NCI-H2196 (cell line): ENCODE measurements around the gene NRAP.
A peak's percentile ranks its signal among the peaks of the same experiment; 100 is the strongest.

Experiments used
- DNase-seq: peaks from one replicate; lab custom pipeline; 2025; ENCODE audit not compliant: unreplicated experiment; lab: John Stamatoyannopoulos, UW

Gene NRAP

DNA sequence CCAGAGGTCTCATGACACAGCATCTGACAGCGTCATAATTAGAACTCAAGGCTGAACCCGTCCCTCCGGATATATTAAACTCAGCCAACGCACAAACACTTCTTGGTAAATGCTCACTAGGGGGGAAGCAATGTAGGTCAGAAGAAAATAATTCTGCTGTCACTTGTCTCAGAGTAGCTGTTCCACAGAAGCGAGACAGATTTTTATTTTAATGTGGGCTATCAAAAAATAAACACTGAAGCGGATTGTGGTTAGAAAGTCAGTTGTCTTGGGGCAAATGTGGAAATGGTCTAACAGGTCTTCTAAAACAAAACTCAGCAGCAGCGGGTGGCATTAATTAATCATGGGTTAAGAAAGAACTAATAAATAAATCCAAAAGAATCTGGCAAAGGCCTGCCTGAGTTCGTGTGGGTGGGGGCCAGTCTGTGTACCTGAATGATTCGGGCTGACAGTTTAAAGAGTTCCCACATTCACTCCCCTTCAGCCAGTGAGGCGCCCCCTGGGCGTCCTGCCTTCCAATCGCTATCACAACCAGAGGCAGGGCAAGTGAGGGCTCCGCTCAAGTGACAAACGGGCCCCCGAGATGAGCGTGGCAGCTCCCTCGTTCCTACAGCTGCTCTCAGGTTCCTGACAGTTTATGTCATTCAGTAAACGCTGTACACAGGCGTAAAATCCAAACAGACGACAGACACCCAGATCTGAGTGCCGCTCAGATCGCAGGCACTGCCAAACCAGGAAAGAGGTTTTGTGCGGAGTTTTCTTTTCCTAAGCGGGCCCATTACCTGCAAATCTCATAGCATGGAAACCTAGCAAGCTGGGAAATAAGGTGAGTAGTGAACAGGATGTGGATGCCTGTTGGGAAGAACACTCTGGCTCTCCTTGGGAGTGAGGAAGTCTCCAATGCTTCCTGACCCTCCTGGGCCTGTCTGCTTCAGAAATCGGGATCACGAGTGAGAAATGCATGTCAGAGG lies 52.9 kb downstream of the NRAP start:
- no peak for DNase-seq

DNA sequence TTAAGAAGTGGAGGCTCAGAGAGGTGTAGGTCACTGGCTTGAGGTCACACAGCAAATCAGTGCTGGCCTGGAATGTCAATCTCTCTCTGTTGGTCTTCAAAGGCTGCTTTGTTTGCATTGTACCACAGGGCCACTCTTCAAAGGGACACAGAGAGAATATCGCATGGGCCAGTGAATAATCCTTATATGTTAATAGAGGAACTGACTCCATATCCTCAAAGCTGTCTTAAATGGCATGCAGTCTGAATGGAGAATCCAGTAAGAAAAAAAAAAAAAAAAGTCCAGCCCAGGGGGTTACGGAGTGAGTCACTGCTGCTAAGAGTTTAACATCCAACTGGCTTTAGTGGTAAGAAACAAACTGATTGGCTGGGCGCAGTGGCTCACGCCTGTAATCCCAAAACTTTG lies 54.1 kb downstream of the NRAP start:
- no peak for DNase-seq

DNA sequence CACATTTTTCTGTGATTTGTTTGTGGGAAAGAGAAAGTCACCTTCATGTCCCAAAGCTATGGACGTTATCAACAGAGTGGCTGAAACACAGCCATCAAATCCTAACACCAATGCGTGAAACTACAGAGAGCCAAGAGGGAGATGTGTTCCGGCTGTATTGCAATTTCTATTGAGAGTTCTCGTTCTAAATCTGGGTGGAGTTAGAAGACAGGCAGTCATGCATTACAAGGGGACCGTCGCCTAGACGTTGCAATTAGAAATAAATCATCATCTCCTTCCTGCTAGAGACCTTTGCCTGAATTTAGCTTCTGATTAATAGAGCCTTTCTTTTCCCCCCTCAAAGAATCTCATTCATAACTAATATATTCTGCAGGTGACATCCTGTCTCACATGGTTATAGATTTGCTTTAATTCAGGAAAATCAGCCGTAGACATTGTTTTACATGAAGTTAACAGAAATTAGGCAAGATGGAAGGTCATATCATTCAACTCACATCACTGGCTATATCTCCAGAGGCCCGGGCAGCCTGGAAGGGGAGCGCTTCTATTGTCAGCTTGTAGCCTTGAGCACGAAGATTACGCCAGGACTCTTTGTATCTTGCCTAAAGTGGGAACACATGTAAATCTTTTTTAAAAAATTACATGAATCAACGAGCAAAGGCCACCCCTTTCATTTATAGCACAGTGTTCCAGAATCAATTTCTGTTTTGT lies 58.4 kb downstream of the NRAP start:
- no peak for DNase-seq

DNA sequence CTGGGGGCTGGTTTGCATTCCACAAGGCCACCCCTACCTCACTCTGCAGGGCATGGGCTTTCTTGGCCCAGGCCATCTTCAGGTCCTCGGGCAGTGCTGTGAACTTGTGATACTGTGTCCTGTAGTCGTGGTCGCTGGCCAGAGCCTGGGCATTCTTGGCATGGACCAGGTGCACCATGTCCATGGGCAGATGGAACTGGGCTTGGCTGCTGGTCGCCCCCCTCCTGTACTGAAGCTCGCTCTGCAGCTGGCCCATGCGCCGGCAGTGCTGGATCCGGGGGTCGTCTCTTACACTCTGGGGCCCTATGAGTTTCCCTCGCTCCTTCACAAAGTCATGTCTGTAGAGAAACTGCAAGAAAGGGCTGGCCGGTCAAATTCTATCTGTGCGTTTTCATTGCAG lies 59.3 kb downstream of the NRAP start:
- DNase-seq: no peak

DNA sequence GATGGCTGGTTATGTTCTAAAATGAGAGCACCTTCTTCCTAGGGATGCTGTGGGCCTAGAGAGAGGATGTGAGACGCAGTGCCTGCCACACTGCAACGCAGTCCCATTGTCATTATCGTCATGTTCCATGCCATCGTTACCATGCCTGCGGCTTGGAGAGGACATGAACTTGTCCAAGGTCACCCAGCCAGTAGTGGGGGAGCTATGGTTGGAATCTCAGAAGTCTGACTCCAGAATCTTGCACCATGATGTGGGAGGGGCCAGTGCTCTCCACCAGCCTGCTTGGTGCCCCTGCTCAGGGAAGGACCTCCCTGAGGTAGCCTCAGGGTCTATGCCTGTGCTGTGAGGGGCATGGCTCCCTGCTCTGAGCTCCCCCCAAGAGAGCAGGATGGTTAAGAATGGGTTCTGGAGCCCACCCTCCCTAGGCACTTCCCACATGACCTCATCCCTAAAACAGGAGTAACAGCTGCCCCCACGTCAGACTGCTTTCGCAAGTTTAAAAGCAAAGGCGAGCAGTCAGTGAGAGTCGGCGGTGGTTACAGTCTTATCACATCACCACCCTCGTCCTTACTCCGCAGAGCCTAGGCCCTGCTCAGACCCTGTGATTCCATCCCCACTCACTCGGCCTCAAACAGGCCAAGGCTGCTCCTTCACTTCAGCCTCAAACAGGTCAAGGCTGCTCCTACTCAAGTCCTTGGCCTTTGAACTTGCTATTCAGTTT lies 60.6 kb downstream of the NRAP start:
- DNase-seq: no peak

DNA sequence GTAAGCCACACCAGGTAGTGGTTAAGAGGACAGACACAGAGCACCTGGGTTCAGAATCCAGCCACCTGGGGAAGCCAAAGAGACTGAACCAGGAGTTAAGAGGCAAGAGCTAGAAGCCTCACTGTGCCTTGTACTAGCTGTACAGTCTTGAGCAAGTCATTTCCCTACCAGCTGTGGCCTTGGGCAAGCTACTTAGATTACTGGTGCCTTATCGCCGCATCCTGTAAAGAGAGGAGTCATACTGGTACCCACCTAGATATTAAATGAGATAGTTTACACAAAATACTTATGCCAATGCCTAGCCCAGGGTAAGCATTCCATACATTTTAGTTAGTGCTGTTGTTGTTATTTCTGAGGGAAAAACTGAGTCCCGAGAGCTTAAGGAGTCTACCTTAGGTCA lies 63.3 kb downstream of the NRAP start:
- DNase-seq: no peak

DNA sequence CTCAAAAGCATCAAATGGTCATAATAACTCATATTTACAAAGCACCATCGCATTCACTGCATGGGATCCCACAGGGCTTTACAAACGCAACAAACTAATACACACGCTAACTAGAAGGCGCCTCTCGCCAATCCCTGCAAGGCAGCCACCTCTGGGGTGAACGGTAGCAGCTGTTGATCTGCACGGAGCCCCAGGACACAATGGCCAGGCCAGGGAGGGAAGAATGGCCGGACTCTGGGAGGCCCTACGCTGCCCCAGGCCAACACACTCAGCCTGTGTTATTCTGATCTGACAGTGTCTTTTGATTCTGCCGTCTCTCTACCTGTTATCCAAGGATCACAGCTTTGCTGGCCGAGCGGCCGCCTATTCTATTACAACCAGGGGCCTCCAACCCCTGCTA lies 69.2 kb downstream of the NRAP start:
- DNase-seq: no peak

DNA sequence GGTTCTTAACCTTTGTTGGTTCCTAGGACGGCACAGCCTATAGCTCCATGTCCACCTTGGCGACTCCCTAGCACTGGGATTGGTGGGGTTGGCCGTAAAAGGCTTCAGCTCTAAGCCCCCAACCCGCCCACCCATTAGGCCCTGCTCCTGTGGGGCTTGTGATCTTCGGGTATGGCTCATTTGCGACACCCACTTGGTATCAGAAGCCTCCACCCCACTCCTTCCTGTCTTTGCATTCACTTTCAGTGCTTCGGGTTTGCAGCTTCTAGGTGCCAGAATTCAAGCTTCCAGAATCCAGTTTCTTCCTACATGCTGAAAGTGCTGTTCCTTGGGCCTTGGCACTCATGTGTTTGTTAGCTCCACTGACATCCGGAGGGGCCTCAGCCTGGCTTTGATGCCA lies 71.5 kb downstream of the NRAP start:
- DNase-seq: no peak

DNA sequence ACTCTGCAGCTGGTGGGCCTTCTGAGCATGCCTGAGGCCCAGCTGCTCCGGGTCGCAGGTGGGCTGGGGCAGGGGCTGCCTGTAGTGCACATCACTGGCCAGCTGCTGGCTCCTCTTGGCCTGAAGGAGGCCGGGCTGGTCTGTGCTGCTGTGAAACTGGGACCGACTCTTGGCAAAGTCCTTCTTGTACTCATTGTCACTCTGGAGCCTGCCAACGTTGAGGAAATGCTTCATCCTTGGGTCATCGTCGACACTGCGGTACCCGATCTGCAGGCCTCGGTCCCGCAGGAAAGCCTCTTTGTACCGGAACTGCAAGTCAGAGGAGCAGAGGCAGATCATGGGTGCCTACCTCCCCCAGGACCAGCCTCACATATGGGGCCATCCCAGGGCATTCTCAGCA lies 73.3 kb downstream of the NRAP start:
- DNase-seq: no peak

DNA sequence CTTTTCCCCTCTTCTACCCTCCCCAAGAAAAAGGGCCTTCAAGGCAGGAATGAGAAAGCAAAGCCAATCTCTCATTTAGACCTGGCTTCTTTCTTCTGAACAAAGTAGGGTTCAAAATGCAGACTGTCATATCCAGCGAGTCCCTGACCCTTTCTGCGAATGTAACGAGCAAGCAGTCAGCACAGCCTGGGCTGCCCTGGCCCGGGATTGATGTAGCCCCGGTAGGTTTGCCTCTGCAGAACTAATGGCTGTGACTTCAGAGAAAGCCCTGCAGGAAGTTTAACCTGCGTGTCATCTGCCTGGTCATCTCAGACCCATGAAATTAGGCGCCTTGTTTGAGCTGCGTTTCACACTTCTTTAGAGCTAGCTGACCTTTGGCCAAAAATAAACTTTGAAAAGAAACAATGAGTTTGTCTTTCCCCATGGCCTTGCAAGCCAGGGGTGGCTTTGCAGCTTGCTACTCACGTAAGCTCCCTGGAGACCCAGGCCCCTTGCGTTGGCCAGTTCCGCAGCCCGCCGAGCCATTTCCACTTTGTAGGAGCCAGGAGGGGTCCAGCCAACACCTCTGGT lies 74.6 kb downstream of the NRAP start:
- DNase-seq: no peak

DNA sequence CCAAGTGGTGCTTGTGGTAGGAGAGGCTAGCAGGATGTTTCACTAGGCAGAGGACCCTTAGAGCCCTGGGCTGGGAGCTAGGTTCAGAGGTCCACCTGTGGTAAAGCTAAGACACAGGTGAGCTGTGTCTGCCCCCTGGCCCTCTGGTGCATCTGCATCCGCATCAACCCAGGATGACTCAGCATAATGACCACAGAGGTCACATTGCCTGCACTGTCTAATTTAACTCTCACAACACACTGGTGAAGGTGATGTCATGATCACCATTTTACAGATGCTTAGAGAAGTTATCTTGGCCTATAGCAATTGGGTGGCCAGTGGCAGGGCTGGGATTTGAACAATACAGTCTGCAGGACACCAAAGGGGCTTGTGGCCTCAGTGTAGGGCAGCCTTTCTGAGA lies 77.9 kb downstream of the NRAP start:
- DNase-seq: no peak

DNA sequence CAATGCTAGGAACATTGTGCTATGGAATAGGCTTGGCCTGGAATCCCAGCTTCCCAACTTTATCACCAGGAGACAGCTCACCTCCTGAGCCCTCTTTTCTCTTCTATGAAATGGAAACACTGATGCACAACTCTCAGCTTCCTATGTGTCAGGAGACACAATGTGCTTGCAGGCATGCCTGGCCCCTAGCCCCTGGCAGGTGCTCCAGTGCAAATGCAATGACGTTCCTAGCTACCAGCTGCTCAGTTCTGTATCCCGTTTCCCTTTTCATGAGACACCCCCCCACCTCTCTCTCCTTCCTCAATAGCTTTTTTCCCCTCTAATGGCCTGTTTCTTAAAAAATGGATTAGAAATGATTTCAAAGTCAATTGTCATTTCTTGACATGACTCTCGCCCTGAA lies 80.3 kb downstream of the NRAP start:
- no peak for DNase-seq

DNA sequence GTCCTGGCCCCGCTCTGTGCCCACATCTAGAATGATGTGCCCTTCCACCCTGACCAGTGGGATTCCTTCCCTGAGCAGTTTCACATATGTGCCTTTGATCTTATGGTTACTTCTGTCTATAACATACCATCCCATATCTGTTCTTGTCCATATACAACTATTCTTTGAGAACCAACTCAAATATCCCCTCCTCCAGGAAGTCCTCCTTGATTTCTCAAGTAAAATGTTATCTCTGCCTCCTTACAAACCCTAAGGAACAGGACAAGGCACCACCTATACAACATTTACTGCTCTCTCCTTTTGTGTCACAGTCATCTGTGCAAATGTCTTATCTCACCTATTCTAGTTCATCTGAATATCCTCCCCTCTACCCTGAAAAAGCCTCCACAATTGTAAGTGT lies 82.7 kb downstream of the NRAP start:
- no peak for DNase-seq

DNA sequence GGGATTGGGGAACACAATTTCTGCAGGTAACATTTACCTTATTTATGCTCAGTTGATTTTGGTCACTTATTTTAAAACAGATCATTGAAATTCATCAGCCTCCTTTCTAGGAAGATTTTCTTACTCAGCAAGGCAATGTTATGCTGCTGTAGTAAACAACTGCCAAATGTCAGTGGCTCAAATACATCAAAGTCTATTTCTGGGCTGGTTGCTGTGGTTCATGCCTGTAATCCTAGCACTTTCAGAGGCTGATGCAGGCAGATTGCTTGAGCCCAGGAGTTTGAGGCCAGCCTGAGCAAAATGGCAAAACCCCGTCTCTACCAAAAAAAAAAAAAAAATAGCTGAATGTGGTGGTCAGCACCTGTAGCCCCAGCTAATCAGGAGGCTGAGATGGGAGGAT lies 85.1 kb downstream of the NRAP start:
- no peak for DNase-seq

DNA sequence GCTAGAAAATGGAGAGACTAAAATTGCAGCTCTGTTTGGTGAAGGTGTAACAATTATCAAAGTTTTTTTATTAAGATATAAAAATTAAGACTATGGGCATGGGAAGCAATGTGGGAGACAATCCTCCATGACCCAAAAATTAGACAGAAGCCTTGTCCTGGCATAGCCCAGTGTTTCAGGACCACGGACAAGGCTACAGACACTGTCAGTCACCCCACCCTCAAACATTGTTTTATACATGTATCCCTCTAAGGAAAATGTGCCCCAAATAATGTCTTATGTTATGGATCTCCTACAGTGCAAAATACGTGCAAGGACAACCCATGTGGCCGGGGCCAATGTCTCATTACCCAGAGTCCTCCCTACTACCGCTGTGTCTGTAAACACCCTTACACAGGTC lies 87.0 kb downstream of the NRAP start:
- DNase-seq: no peak

DNA sequence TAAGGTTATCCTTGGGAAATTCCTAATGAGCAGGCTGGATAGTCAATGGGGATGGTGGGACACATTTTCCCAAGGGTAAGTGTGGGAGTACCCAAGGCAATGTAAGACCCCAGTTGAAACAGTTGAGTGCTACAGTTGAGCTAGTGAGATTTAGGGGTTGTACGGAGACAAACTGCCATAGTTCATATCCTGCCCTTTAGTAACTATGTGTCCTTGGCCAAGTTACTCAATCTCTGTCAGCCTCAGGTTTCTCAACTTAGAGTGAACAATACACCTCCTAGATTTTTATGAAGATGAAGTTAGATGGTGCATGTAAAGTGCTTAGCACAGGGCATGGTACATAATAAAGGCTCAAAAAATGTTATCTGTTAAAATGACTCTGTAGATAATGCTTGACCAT lies 90.5 kb downstream of the NRAP start:
- DNase-seq: no peak

DNA sequence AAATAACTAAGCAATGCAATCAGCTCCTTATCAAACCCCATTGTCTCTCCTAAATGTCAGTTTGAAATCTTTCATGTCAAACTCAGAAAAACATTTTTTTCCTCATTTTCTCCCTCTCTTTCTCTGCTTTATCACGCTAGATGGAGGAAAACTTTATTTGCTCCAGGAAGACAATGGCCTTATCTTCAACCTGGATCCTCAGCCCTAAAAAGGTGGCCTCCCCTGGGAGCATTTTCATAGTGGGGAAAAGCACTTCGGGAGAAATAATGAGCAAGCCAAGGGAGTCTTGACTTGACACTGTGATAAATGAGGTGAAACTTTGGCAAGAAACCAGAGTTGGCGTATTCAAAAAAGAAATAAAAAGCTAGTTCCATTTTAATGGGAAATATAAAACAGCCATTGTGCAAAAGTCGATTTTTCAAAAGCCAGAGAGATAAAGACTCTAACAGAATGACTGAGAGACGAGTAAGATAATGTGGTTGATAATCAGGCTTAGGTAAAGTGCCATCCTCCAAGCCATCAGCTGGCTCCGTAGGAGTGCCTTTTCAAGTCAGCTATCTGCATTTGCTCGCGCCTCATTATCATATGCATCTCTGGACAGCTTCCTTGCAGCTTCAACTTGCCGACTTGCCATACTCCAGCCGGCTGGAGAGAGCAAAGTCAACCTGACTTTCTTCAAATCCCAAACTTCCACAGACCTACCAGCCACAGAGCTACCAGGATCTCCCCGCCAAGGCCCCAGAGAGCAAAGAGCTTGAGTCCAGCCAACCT lies 91.1 kb downstream of the NRAP start:
- no peak for DNase-seq

DNA sequence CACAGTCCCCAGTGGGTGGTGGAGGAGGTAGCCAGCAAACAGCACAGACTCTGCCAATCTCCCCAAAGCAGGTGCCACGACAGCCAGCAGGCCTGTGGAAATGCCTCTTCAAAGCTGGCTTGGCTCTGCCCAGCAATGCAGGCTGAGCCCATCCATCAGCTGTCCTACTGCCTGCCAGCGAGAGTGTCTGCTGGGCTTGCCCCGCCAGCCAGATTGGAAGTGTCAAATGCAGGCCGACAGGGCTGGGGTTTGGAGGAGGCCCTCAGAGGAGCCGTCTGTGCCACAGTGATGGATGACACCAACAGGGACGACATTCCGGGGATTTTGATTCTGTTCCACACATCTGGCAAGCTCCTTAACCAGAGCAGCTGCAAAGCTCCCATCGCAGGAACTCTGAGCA lies 94.3 kb downstream of the NRAP start:
- DNase-seq: no peak

DNA sequence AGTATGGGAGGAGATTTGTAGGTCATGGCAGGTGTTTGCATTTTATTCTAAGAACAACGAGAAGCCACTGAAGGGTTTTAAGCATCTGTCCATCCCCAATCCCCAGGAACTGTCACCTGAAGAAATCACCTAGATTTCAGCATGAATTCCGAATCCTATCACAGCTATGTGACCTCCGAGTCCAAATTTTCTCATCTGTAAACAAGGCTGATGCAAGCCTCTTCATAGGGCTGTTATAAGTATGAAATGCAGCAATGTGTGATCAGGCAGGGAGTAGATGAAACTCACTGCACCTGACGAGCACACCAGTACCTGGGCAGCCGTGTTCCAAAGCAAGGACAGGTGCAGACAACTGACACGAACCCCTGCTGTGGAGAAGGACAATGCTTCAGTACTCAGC lies 97.0 kb downstream of the NRAP start:
- DNase-seq: peak; percentile 24

DNA sequence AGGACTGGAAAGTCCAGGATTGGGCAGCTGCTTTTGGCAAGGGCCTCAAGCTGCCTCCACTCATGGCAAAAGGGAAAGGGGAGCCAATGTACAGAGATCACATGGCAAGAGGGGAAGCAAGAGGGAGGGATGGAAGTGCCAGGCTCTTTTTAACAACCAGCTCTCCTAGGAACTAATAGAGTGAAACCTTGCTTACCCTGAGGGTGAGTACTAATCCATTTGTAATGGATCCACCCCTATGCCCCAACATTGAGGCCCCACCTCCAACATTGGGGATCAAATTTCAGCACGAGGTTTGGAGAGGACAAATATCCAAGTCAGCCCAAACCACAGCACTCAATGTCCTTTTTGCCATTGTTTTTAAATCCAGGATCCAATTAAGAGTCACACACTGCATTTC lies 98.5 kb downstream of the NRAP start:
- no peak for DNase-seq
